Endodermal cell (in vitro differentiated cells): Measurements from ENCODE around the gene TOP2A. TPM values are rescaled to one million over a fixed set of nuclear protein-coding genes. Genes with fewer than 3 reads are reported as not detected.
A peak's percentile ranks its signal among the peaks of the same experiment; 100 is the strongest.

Experiments used
- DNase-seq: peaks from one replicate; pipeline ENCODE4 v3.0.0-alpha.2; 2017
- H3K27ac ChIP-seq: 2 replicates; pipeline ENCODE4 v1.5.1; 2013; ENCODE audit warnings: mild to moderate bottlenecking, low read depth, low read length, moderate library complexity
- H3K27me3 ChIP-seq: 2 replicates; pipeline ENCODE4 v1.6.1; 2013; ENCODE audit warnings: mild to moderate bottlenecking, low read length, moderate library complexity; ENCODE audit not compliant: insufficient read depth, control insufficient read depth, poor library complexity, severe bottlenecking
- H3K36me3 ChIP-seq: 2 replicates; pipeline ENCODE4 v1.7.0; 2013; ENCODE audit warnings: mild to moderate bottlenecking, low read length, moderate library complexity; ENCODE audit not compliant: control insufficient read depth, insufficient read depth
- H3K4me1 ChIP-seq: one replicate; pipeline ENCODE4 v1.7.0; 2013; ENCODE audit warnings: low read length; ENCODE audit not compliant: control insufficient read depth, insufficient read depth
- H3K4me3 ChIP-seq: 2 replicates; pipeline ENCODE4 v1.5.1; 2013; ENCODE audit warnings: mild to moderate bottlenecking, low read length, moderate library complexity
- H3K9ac ChIP-seq: 2 replicates; pipeline ENCODE4 v1.6.1; 2013; ENCODE audit warnings: mild to moderate bottlenecking, low read length, moderate library complexity; ENCODE audit not compliant: poor library complexity, severe bottlenecking; ENCODE audit errors: extremely low read depth
- H3K9me3 ChIP-seq: 2 replicates; pipeline ENCODE4 v1.6.1; 2013; ENCODE audit warnings: mild to moderate bottlenecking, low read length, moderate library complexity; ENCODE audit not compliant: control insufficient read depth
- H3K27ac Mint-ChIP-seq: 2 replicates; pipeline ENCODE4 v1.8.0; 2020; ENCODE audit warnings: mixed read lengths
- H3K27me3 Mint-ChIP-seq: 2 replicates; pipeline ENCODE4 v1.8.0; 2021; ENCODE audit warnings: mild to moderate bottlenecking, mixed read lengths; ENCODE audit not compliant: insufficient read depth
- H3K36me3 Mint-ChIP-seq: 2 replicates; pipeline ENCODE4 v1.8.0; 2020; ENCODE audit warnings: low read depth, mixed read lengths
- H3K4me1 Mint-ChIP-seq: 2 replicates; pipeline ENCODE4 v1.8.0; 2020; ENCODE audit warnings: mixed read lengths
- H3K4me3 Mint-ChIP-seq: 2 replicates; pipeline ENCODE4 v1.8.0; 2020; ENCODE audit warnings: mild to moderate bottlenecking, moderate library complexity, mixed read lengths
- H3K9me3 Mint-ChIP-seq: 2 replicates; pipeline ENCODE4 v1.8.0; 2020; ENCODE audit warnings: mild to moderate bottlenecking, mixed read lengths
- WGBS, 2 experiments: methylation state at CpG; one replicate each; pipeline versions ENCODE4 v1.1.5 to v1.1.7; 2013; ENCODE audit warnings: missing lambda C conversion rate in 2 of 2, mixed read lengths in 1 of 2; ENCODE audit not compliant: insufficient coverage in 1 of 2, insufficient read length in 1 of 2; 5-methylcytosine and 5-hydroxymethylcytosine counted together
- total RNA-seq, 2 donors: library from RNA; stranded (reverse); fragmentation: NEBNext Ultra II Directional in 1 of 2; extraction: Animal tissue kit (Norgen Biotek cat#: 25700) in 1 of 2; gene quantifications; 2 replicates in 1 of 2; 3 replicates in 1 of 2; pipeline ENCODE4 v1.2.1, GENCODE V29; 2021
- TF ChIP-seq, protein P1 (sequence below): fragments of 200-600 bp; sonication (generic); conservative IDR thresholded peaks from 2 replicates; pipeline ENCODE4 v1.5.0; 2021; ENCODE audit warnings: antibody characterized with exemption, mild to moderate bottlenecking

The TOP2A gene
- total RNA-seq, 2 donors from 2014 or later, result 173 to 246 TPM

- Histone ChIP-seq H3K27me3 (no peaks in the 10 kb centered on the region), H3K4me3 (no peak overlapping the region), H3K9ac (no peak overlapping the region), H3K36me3 (no peaks in the 10 kb centered on the region), H3K27ac (no peak overlapping the region), H3K9me3 (no peaks in the 10 kb centered on the region), H3K4me1 (no peaks in the 10 kb centered on the region)
- Mint-ChIP-seq H3K27ac (no peak overlapping the region), H3K9me3 (no peaks in the 10 kb centered on the region), H3K36me3 (no peaks in the 10 kb centered on the region), H3K4me1 (peaks cover 8% of the 10 kb centered on the region), H3K27me3 (no peaks in the 10 kb centered on the region), H3K4me3 (no peak overlapping the region)
- 92 to 94% methylated on average over 5 of the region's 5 CpGs for WGBS, 2 experiments
- TF ChIP-seq, protein P1, sequence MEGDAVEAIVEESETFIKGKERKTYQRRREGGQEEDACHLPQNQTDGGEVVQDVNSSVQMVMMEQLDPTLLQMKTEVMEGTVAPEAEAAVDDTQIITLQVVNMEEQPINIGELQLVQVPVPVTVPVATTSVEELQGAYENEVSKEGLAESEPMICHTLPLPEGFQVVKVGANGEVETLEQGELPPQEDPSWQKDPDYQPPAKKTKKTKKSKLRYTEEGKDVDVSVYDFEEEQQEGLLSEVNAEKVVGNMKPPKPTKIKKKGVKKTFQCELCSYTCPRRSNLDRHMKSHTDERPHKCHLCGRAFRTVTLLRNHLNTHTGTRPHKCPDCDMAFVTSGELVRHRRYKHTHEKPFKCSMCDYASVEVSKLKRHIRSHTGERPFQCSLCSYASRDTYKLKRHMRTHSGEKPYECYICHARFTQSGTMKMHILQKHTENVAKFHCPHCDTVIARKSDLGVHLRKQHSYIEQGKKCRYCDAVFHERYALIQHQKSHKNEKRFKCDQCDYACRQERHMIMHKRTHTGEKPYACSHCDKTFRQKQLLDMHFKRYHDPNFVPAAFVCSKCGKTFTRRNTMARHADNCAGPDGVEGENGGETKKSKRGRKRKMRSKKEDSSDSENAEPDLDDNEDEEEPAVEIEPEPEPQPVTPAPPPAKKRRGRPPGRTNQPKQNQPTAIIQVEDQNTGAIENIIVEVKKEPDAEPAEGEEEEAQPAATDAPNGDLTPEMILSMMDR, result no peak
- peak; percentile 74 for DNase-seq
Observed at GRCh38 chr17:40464392-40464855, 46.7 kb upstream of the TOP2A start.

DNA sequence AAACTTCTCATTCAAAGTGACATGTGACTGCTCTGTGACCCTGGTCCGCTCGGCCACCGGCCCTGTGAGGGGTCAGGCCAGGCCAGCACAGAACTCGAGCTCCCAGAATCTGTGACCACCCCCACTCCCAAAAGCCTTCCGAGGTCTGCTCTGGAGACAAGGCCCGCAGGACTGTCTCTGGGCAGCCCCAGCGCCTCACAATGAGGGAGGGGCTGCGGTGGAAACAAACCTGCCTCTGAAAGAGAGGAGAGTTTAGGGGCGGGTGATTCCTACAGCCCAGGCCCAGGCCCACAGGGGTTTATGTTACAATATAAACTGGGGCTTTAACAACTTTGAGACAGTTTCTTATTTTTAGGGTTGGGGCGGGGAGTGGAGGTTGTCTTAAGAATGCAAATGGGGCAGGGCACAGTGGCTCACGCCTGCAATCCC is 45.4 kb upstream of the TOP2A start:
- H3K4me1 ChIP-seq, result peaks cover 6% of the 10 kb centered on the region
- peak; percentile 78 for DNase-seq
- TF ChIP-seq, protein P1, result no peak
- Mint-ChIP-seq H3K36me3 (no peaks in the 10 kb centered on the region), H3K9me3 (no peaks in the 10 kb centered on the region), H3K4me1 (peaks cover 14% of the 10 kb centered on the region), H3K27me3 (no peaks in the 10 kb centered on the region), H3K27ac (peak overlapping the region; percentile 64), H3K4me3 (no peak overlapping the region)
- H3K4me3 ChIP-seq, result no peak overlapping the region
- no peak overlapping the region for H3K9ac ChIP-seq
- H3K36me3 ChIP-seq, result no peaks in the 10 kb centered on the region
- H3K27me3 ChIP-seq, result no peaks in the 10 kb centered on the region
- H3K27ac ChIP-seq, result no peak overlapping the region
- no peaks in the 10 kb centered on the region for H3K9me3 ChIP-seq
- 69 to 80% methylated on average over 1 to 11 of the region's 11 CpGs for WGBS, 2 experiments

GRCh38 chr17:40462343-40463121 is 44.8 kb upstream of the TOP2A start:
- H3K27me3 ChIP-seq, result no peaks in the 10 kb centered on the region
- Mint-ChIP-seq H3K27ac (peak overlapping the region; percentile 64), H3K9me3 (no peaks in the 10 kb centered on the region), H3K36me3 (peaks cover 1% of the 10 kb centered on the region), H3K4me3 (no peak overlapping the region), H3K4me1 (peaks cover 20% of the 10 kb centered on the region), H3K27me3 (no peaks in the 10 kb centered on the region)
- WGBS, 2 experiments, result 87% methylated on average over 4 to 9 of the region's 9 CpGs
- no peaks in the 10 kb centered on the region for H3K9me3 ChIP-seq
- peaks cover 11% of the 10 kb centered on the region for H3K4me1 ChIP-seq
- no peaks in the 10 kb centered on the region for H3K36me3 ChIP-seq
- no peak for DNase-seq
- H3K4me3 ChIP-seq, result no peak overlapping the region
- no peak overlapping the region for H3K27ac ChIP-seq
- H3K9ac ChIP-seq, result no peak overlapping the region
- TF ChIP-seq, protein P1, result no peak
